GM21786 (cell line): ENCODE data around the gene SH3GLB2.

Experiments
- ATAC-seq: cut with Tn5 transposase; IDR thresholded peaks from one replicate; pipeline ENCODE4 v1.9.1; 2021; ENCODE audit not compliant: unreplicated experiment

Gene SH3GLB2

GRCh38 chr9:129028192-129028966 is at the start of gene SH3GLB2:
SH3GLB2 (minus strand) TSS chr9:129028331; CDS start chr9:129028154, 177 bp downstream.
- ATAC-seq, result peak; percentile 73

- ATAC-seq, result no peak
Observed at GRCh38 chr9:129077236-129077635, 49.1 kb upstream of the SH3GLB2 start.

- no peak for ATAC-seq
Observed at GRCh38 chr9:129076640-129077037, 48.5 kb upstream of the SH3GLB2 start.

GRCh38 chr9:129075996-129076639 is 48.0 kb upstream of the SH3GLB2 start:
- ATAC-seq, result no peak

- no peak for ATAC-seq
Observed at GRCh38 chr9:129074106-129074505, 46.0 kb upstream of the SH3GLB2 start.

- no peak for ATAC-seq
Observed at GRCh38 chr9:129073404-129073803, 45.3 kb upstream of the SH3GLB2 start.

GRCh38 chr9:129072171-129072570 is 44.0 kb upstream of the SH3GLB2 start:
- no peak for ATAC-seq

- no peak for ATAC-seq
Observed at GRCh38 chr9:129071526-129072126, 43.5 kb upstream of the SH3GLB2 start.

- ATAC-seq, result no peak
Observed at GRCh38 chr9:129070696-129071525, 42.8 kb upstream of the SH3GLB2 start.

- no peak for ATAC-seq
Observed at GRCh38 chr9:129069862-129070641, 41.9 kb upstream of the SH3GLB2 start.

- ATAC-seq, result peak; percentile 69
Observed at GRCh38 chr9:129068990-129069861, 41.1 kb upstream of the SH3GLB2 start.

GRCh38 chr9:129068110-129068509 is 40.0 kb upstream of the SH3GLB2 start:
- ATAC-seq, result no peak

GRCh38 chr9:129064499-129064908 is 36.4 kb upstream of the SH3GLB2 start:
- ATAC-seq, result no peak

- ATAC-seq, result no peak
Observed at GRCh38 chr9:129063061-129063460, 34.9 kb upstream of the SH3GLB2 start.

GRCh38 chr9:129060991-129061390 is 32.9 kb upstream of the SH3GLB2 start:
- ATAC-seq, result no peak

GRCh38 chr9:129059796-129060785 is 32.0 kb upstream of the SH3GLB2 start:
- no peak for ATAC-seq

- no peak for ATAC-seq
Observed at GRCh38 chr9:129058965-129059795, 31.0 kb upstream of the SH3GLB2 start.
